ENCODE results near the gene C19orf33. TPM values are rescaled to one million over a fixed set of nuclear protein-coding genes. Genes with fewer than 3 reads are reported as not detected.

The C19orf33 gene
- total and polyA plus RNA-seq, 11 donors = 3.5 to 73.1 (median 12.2) TPM; not detected in 1

- no peak for ATAC-seq
- TF ChIP-seq POLR2A (IDR thresholded peaks at IDR 0.05) = no peak
- TF ChIP-seq, protein P1, sequence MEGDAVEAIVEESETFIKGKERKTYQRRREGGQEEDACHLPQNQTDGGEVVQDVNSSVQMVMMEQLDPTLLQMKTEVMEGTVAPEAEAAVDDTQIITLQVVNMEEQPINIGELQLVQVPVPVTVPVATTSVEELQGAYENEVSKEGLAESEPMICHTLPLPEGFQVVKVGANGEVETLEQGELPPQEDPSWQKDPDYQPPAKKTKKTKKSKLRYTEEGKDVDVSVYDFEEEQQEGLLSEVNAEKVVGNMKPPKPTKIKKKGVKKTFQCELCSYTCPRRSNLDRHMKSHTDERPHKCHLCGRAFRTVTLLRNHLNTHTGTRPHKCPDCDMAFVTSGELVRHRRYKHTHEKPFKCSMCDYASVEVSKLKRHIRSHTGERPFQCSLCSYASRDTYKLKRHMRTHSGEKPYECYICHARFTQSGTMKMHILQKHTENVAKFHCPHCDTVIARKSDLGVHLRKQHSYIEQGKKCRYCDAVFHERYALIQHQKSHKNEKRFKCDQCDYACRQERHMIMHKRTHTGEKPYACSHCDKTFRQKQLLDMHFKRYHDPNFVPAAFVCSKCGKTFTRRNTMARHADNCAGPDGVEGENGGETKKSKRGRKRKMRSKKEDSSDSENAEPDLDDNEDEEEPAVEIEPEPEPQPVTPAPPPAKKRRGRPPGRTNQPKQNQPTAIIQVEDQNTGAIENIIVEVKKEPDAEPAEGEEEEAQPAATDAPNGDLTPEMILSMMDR (IDR thresholded peaks at IDR 0.05) = no peak
These were observed 14.1 kb upstream of the C19orf33 start for GRCh38 chr19:38289955-38290354.

GRCh38 chr19:38290631-38291147 lies 13.4 kb upstream of the C19orf33 start:
- ATAC-seq = peak in 1 of 4 donors; percentile 12
- peaks cover 0 to 16% (median 0%) of the 10 kb centered on the region in 12 donors for H3K4me1 ChIP-seq
- intact Hi-C loops (cut with DNase I) = no loop called here
- no peak overlapping the region for H3K4me3 ChIP-seq
- H3K27ac ChIP-seq = no peak overlapping the region
- H3K36me3 ChIP-seq = peaks cover 0 to 19% (median 0%) of the 10 kb centered on the region in 9 donors
- H3K9me3 ChIP-seq = no peaks in the 10 kb centered on the region
- no peaks in the 10 kb centered on the region for H3K27me3 ChIP-seq
- WGBS, 4 donors = 72 to 87% (median 85%) methylated on average over 7 to 13 of the region's 13 CpGs
- DNase-seq = no peak
- TF ChIP-seq POLR2A (IDR thresholded peaks at IDR 0.05) = no peak
- TF ChIP-seq, protein P1 (IDR thresholded peaks at IDR 0.05) = no peak

More at GRCh38 chr19:38289955-38290354, 14.1 kb upstream of the C19orf33 start:
- Histone ChIP-seq H3K4me1 (peaks cover 0 to 24% (median 0%) of the 10 kb centered on the region in 12 donors), H3K9me3 (no peaks in the 10 kb centered on the region), H3K27me3 (no peaks in the 10 kb centered on the region), H3K4me3 (no peak overlapping the region), H3K36me3 (peaks cover 0 to 19% (median 0%) of the 10 kb centered on the region in 9 donors), H3K27ac (no peak overlapping the region)
- intact Hi-C loops (cut with DNase I) = no loop called here
- DNase-seq = no peak
- WGBS, 4 donors = 93 to 99% (median 96%) methylated on average over 11 to 15 of the region's 15 CpGs

- Histone ChIP-seq H3K27me3 (no peaks in the 10 kb centered on the region), H3K9me3 (no peaks in the 10 kb centered on the region), H3K27ac (no peak overlapping the region), H3K4me3 (no peak overlapping the region), H3K4me1 (peaks cover 0 to 16% (median 0%) of the 10 kb centered on the region in 12 donors), H3K36me3 (peaks cover 0 to 19% (median 0%) of the 10 kb centered on the region in 9 donors)
- intact Hi-C loops (cut with DNase I) = no loop called here
- TF ChIP-seq, protein P1 (IDR thresholded peaks at IDR 0.05) = no peak
- TF ChIP-seq POLR2A (IDR thresholded peaks at IDR 0.05) = no peak
- WGBS, 4 donors = 79 to 85% (median 84%) methylated on average over 15 of the region's 15 CpGs
- ATAC-seq (no peak), DNase-seq (no peak)
These were observed 12.2 kb upstream of the C19orf33 start for GRCh38 chr19:38291855-38292254.

GRCh38 chr19:38293281-38293680 lies 10.8 kb upstream of the C19orf33 start:
- Histone ChIP-seq H3K4me1 (peaks cover 0 to 9% (median 0%) of the 10 kb centered on the region in 12 donors), H3K36me3 (peaks cover 0 to 19% (median 0%) of the 10 kb centered on the region in 9 donors), H3K27me3 (no peaks in the 10 kb centered on the region), H3K4me3 (no peak overlapping the region), H3K9me3 (no peaks in the 10 kb centered on the region), H3K27ac (no peak overlapping the region)
- no peak for ATAC-seq
- DNase-seq = peak in 1 of 5 donors; percentile 45
- no peak for TF ChIP-seq POLR2A (IDR thresholded peaks at IDR 0.05)
- TF ChIP-seq, protein P1 (IDR thresholded peaks at IDR 0.05) = no peak
- intact Hi-C loops (cut with DNase I) = no loop called here
- WGBS, 4 donors = 90 to 96% (median 93%) methylated on average over 8 to 9 of the region's 9 CpGs

Measured in heart left ventricle (tissue), 16 donors.